ENCODE measurements around the gene MRPL12. TPM values are rescaled to one million over a fixed set of nuclear protein-coding genes. Genes with fewer than 3 reads are reported as not detected.

MRPL12 gene
- total RNA-seq = 15.7 and 17.6 TPM in 2 replicates

DNA sequence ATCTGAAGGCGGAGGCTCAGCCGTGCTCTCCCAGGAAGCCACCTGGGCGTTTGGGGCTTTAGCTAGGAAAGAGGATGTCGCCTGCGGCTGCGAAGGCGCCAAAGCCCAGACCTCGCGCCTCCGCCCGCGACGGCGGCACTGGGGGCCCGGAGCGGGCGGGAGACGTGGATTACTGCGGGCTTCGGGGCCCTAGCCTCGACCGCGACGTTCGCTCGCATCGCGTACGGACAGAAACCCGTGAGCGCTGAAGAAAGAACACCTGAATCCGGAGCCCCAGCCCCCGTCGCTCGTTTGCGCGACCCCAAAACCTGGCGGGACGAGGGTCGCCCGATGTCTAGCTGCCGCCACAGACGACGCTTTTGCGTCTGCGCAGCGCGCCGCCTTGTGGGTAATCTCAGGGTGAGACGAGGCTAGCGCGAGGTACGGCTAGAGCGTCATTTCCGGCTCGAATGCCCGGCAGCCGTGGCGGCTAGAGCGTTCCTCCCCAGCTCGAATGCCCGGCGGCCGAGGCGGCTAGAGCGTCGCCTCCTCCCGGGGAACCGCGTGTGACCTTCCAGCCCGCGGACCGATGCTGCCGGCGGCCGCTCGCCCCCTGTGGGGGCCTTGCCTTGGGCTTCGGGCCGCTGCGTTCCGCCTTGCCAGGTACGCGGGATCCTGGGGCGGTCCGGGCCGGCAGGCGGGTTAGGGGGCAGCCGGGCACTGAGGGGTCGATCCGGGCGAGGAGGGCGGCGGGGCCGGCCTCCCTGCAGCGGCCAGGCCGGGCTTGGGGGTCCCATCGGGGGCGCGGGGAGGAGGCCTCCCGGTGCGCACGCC, at the start of gene MRPL12:
TSS of gene MRPL12 (plus strand) at position 434 of the 813 bp plus-strand sequence. CDS start at position 569, 135 bp downstream.

GRCh38 chr17:81656118-81656743, 46.9 kb upstream of the MRPL12 start, which contains the start of gene PDE6G:
Gene PDE6G (minus strand): TSS chr17:81656542. CDS start chr17:81653305, 3,237 bp downstream.

DNA sequence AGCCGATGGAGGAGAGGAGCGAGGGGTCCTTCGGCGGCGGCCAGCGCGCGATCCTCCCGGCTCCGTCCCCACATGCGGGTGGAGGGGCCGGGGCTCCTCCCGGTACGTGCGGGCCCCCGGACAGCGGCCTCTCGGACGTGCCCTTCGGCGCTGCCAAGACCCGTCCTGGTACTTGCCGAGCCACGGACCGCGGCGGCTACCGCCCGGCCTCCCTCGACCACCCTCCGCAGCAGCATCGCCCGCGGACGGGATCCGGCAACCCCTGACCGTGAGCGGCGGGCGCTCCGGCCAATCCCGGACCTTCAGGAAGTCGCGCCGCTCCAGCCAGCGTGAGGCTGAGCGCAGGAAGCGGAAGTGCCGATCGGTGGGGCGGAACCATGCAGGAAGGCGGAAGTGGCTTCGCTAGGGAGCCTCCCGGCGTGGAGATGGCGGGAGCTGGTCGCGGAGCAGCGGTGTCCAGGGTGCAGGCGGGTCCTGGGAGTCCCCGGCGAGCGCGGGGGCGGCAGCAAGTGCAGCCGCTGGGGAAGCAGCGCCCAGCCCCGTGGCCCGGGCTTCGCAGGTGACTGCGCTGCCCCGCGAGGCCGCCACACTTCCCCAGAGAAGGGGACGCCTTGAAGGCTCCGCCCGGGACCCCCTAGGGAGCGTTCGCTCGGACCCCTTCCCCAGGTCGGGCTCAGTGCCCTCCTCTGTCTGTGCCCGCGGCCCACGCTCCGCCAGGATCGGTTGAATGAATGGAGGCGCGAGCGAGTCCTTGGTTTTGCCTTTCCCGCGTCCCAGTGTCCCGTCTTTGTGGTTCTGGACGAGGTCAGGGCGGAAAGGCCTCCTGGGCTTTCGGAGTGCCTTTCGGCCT, 36.6 kb upstream of the MRPL12 start, which contains the start of the genes CCDC137 and OXLD1:
TSS of gene CCDC137 (plus strand) at position 396 of the 850 bp plus-strand sequence. CDS start at position 426, 30 bp downstream.
TSS of gene OXLD1 (minus strand) at position 264 of the 850 bp plus-strand sequence. CDS start at position 236, 28 bp downstream.

DNA sequence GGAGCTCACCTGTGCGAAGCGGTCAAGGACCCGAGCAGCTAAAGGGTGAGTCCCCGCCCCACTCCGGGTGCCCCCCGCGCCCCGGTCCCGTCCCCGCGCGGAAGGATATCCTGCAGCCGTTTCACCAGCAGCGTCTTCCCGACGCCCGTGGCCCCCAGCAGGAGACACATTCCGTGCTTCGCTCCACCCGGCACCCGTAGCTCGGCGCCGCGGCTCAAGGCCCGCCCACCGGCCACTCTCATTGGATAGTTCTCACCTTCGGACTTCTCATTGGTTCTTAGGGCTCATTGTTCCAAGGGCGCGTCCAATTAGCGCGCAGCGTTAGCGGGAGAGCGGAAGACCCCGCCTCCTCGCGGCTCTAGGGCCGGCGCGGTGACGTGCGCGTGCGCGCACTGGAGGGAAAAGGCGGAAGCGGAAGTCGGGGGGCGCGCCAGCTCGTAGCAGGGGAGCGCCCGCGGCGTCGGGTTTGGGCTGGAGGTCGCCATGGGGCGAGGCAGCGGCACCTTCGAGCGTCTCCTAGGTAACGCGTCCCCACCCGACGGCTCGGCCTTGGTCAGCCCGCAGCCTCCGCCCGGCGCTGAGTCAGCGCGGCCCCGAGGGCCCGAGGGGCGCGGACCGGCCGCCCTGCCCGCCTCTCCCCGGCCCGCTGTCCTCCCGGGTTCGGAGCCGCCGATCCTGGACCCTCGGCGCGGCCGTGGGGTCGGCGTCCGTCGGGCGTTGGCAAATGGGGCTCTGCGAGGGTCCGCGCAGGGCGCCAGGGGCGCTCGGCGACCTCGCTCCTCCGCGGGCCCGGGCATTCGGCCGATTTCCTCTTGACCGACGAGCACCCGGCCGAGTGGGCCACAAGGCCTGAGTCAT, 19.4 kb upstream of the MRPL12 start, which contains the start of the genes ARL16 and HGS:
TSS of gene ARL16 (minus strand) at position 214 of the 858 bp plus-strand sequence. CDS start at position 170, 44 bp downstream.
TSS of gene HGS (plus strand) at position 428 of the 858 bp plus-strand sequence. CDS start at position 484, 56 bp downstream.

GRCh38 chr17:81711814-81712467, 8.8 kb downstream of the MRPL12 start, which contains the start of gene SLC25A10:
Gene SLC25A10 (plus strand): TSS chr17:81712284. CDS start chr17:81712427, 143 bp downstream.

Small RNAs within 50 kb of the gene (small RNA-seq; reads per million reads assigned to genes)
- gene MIR6786 = not detected

Other genes starting within 250 kb of the MRPL12 start
- 8,564 and 11,024 TPM in 2 replicates for gene ACTG1, start 190.6 kb upstream of the MRPL12 start, total RNA-seq
- 2.4 and 3.4 TPM in 2 replicates for gene FSCN2, start 175.0 kb upstream of the MRPL12 start, total RNA-seq
- gene FAAP100, start 151.0 kb upstream of the MRPL12 start, total RNA-seq = 27.8 and 31.5 TPM in 2 replicates
- 64.6 and 78.3 TPM in 2 replicates for gene NPLOC4, start 66.3 kb upstream of the MRPL12 start, total RNA-seq
- gene TSPAN10, start 66.2 kb upstream of the MRPL12 start, total RNA-seq = 2.9 and 4.3 TPM in 2 replicates
- 0.54 and 0.65 TPM in 2 replicates for gene PDE6G, start 46.8 kb upstream of the MRPL12 start, total RNA-seq
- 14.4 and 16.1 TPM in 2 replicates for gene OXLD1, start 36.8 kb upstream of the MRPL12 start, total RNA-seq
- 7.2 and 7.4 TPM in 2 replicates for gene CCDC137, start 36.6 kb upstream of the MRPL12 start, total RNA-seq
- 27.1 and 29.9 TPM in 2 replicates for gene ARL16, start 19.6 kb upstream of the MRPL12 start, total RNA-seq
- 69.5 and 83.4 TPM in 2 replicates for gene HGS, start 19.4 kb upstream of the MRPL12 start, total RNA-seq
- gene SLC25A10, start 8.9 kb downstream of the MRPL12 start, total RNA-seq = 8.9 and 10.2 TPM in 2 replicates
- not detected in 2 replicates for gene GCGR, start 100.8 kb downstream of the MRPL12 start, total RNA-seq
- gene MCRIP1, start 129.9 kb downstream of the MRPL12 start, total RNA-seq = 74.4 and 76.3 TPM in 2 replicates
- not detected in 2 replicates for gene PPP1R27, start 131.7 kb downstream of the MRPL12 start, total RNA-seq
- gene P4HB, start 157.2 kb downstream of the MRPL12 start, total RNA-seq = 1,029 and 1,052 TPM in 2 replicates
- 101 and 134 TPM in 2 replicates for gene ARHGDIA, start 168.0 kb downstream of the MRPL12 start, total RNA-seq
- gene ALYREF, start 188.2 kb downstream of the MRPL12 start, total RNA-seq = 73.4 and 74.3 TPM in 2 replicates
- gene ANAPC11, start 188.4 kb downstream of the MRPL12 start, total RNA-seq = 121 and 124 TPM in 2 replicates
- gene NPB, start 198.9 kb downstream of the MRPL12 start, total RNA-seq = 0.13 and 0.43 TPM in 2 replicates
- 29.8 and 32.8 TPM in 2 replicates for gene PCYT2, start 208.0 kb downstream of the MRPL12 start, total RNA-seq
- gene SIRT7, start 214.8 kb downstream of the MRPL12 start, total RNA-seq = 15.4 and 15.7 TPM in 2 replicates
- gene MAFG, start 224.4 kb downstream of the MRPL12 start, total RNA-seq = 12.9 and 14.5 TPM in 2 replicates
- 64.2 and 98.0 TPM in 2 replicates for gene PYCR1, start 233.9 kb downstream of the MRPL12 start, total RNA-seq
- not detected in 2 replicates for gene MYADML2, start 243.9 kb downstream of the MRPL12 start, total RNA-seq

Measured in articular chondrocyte of knee joint (primary cell).